ENCODE data around the gene HMX2. TPM values are rescaled to one million over a fixed set of nuclear protein-coding genes. Genes with fewer than 3 reads are reported as not detected.
"Not testable (repeated sequence)": the region's sequence is repeated elsewhere in the genome, so short reads cannot be mapped to it uniquely, and the experiment has no call there.

HMX2 gene
- total RNA-seq, 2 experiments from 2014 or later, result not detected

DNA sequence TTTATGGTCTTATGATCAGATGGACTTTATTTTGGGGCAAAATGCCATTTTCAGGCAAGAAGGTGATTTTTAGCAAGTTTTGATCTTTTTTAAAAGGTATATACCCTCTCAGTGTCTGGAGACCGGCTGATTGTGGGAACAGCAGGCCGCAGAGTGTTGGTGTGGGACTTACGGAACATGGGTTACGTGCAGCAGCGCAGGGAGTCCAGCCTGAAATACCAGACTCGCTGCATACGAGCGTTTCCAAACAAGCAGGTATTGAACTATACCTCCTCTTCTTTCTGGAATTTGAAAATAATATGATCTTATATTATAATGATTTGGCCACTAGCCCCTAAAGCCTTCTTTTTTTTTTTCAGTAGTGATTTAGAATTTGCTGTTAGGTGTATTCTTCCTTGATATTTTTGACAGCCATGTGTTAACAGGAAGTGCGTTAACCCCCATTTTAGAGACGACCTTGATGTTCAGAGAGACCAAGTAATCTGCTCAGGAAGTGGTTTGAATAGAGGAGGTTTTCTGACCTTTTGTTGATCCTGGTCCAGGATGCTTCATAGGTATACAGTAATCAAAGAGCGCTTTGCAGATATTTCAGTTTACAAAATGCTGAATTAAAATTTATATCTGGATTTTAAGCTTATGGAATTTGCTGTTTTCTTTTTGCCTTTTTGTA lies 12.5 kb downstream of the HMX2 start:
- ChIA-PET POLR2A (no interaction called here), CTCF (no interaction called here)
- peak; percentile 48 for DNase-seq
- Mint-ChIP-seq H3K36me3 (ENCODE audit: low read depth) (peaks cover 80% of the 10 kb centered on the region), H3K4me3 (peak overlapping the region; percentile 47), H3K4me1 (peaks cover 75% of the 10 kb centered on the region), H3K27me3 (no peaks in the 10 kb centered on the region), H3K27ac (peak overlapping the region; percentile 75), H3K9me3 (no peaks in the 10 kb centered on the region)

- ChIA-PET POLR2A (no interaction called here), CTCF (interaction anchor here (0.7 kb wide), 1 partner anchor 21 kb away, joined by 3 read pairs; no protein-coding TSS in a partner anchor)
- Mint-ChIP-seq H3K27ac (no peak overlapping the region), H3K9me3 (no peaks in the 10 kb centered on the region), H3K4me3 (no peak overlapping the region), H3K27me3 (no peaks in the 10 kb centered on the region), H3K36me3 (ENCODE audit: low read depth) (peaks cover 74% of the 10 kb centered on the region), H3K4me1 (peaks cover 38% of the 10 kb centered on the region)
- DNase-seq, result no peak
These were observed 16.4 kb downstream of the HMX2 start for GRCh38 chr10:123164319-123164718.

DNA sequence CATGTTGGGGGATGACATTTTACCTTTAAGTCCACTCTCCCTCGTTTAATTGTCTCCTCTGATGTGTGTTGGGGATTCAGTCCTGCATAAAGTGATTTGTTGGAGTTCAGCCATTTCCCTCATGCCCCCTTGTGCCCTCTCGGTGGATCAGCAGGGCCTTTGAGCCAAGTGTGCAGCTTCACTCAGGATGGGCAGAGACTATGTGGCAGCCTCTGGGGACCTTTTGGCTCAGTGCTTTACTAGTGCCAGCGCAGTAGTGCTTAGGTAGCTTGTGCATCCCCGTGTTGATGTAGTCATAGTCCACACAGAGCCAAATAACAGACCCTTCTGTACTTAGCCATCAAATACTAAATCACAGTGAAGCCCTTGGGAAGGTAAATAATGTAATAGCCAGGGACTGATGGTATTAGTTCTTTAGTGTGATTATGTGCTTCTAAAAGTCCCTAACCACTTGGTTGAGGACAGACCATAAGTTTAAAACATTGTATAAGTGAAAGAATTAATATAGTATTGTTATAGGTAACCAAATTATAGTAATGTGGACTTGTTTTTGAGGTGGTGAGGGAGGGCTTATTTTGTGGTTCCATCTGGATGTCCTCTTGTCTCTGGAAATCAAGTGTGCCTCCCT lies 17.6 kb downstream of the HMX2 start:
- Mint-ChIP-seq H3K4me1 (peaks cover 26% of the 10 kb centered on the region), H3K4me3 (no peak overlapping the region), H3K36me3 (ENCODE audit: low read depth) (peaks cover 74% of the 10 kb centered on the region), H3K27ac (no peak overlapping the region), H3K9me3 (no peaks in the 10 kb centered on the region), H3K27me3 (no peaks in the 10 kb centered on the region)
- ChIA-PET POLR2A (no interaction called here), CTCF (no interaction called here)
- DNase-seq, result no peak

DNA sequence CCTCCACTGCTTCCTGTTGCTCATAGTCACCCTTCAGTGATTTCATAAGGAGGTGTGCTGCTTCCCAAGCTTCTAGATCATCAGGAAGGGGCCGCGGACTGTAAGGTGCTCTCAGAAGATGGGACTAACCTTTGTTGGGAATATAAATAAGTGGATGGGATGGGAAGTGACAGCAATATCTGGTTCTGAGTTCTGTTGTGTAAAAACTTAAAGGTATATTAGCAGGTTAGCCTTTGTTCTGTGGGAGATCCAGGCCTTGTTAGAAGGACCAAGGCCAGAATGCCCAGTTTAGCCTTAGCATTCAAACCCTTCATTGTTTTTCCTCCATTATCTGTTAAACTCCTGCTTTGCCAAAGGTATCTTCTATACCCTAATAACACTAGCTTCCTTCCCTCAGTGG lies 18.7 kb downstream of the HMX2 start:
- POLR2A ChIA-PET, result no interaction called here
- H3K27me3 Mint-ChIP-seq, result no peaks in the 10 kb centered on the region
- H3K4me3 Mint-ChIP-seq, result no peak overlapping the region
- H3K9me3 Mint-ChIP-seq, result no peaks in the 10 kb centered on the region
- H3K27ac Mint-ChIP-seq, result no peak overlapping the region
- CTCF ChIA-PET, result interaction anchor here (0.5 kb wide), 1 partner anchor 1253 kb away, joined by 3 read pairs; no protein-coding TSS in a partner anchor
- peaks cover 75% of the 10 kb centered on the region for H3K36me3 Mint-ChIP-seq (ENCODE audit: low read depth)
- peaks cover 17% of the 10 kb centered on the region for H3K4me1 Mint-ChIP-seq
- DNase-seq, result no peak

GRCh38 chr10:123170961-123171360 lies 23.0 kb downstream of the HMX2 start:
- ChIA-PET CTCF (no interaction called here), POLR2A (interaction anchor here (0.7 kb wide), 1 partner anchor 62 kb away, joined by 3 read pairs; no protein-coding TSS in a partner anchor)
- H3K4me3 Mint-ChIP-seq, result no peak overlapping the region
- H3K27ac Mint-ChIP-seq, result no peak overlapping the region
- no peak for DNase-seq
- peaks cover 81% of the 10 kb centered on the region for H3K36me3 Mint-ChIP-seq (ENCODE audit: low read depth)
- H3K9me3 Mint-ChIP-seq, result no peaks in the 10 kb centered on the region
- H3K4me1 Mint-ChIP-seq, result peaks cover 2% of the 10 kb centered on the region
- no peaks in the 10 kb centered on the region for H3K27me3 Mint-ChIP-seq

GRCh38 chr10:123171616-123172015 lies 23.7 kb downstream of the HMX2 start:
- not testable (repeated sequence) for H3K4me3 Mint-ChIP-seq

GRCh38 chr10:123175389-123176387 lies 27.8 kb downstream of the HMX2 start:
- no peaks in the 10 kb centered on the region for H3K4me1 Mint-ChIP-seq
- ChIA-PET POLR2A (no interaction called here), CTCF (interaction anchor here (1.1 to 1.4 kb wide), 2 partner anchors 22 to 23 kb away, joined by 3 read pairs; partner anchors contain the start of gene BUB3)
- H3K27me3 Mint-ChIP-seq, result no peaks in the 10 kb centered on the region
- no peak overlapping the region for H3K4me3 Mint-ChIP-seq
- no peak for DNase-seq
- peaks cover 3% of the 10 kb centered on the region for H3K9me3 Mint-ChIP-seq
- peaks cover 74% of the 10 kb centered on the region for H3K36me3 Mint-ChIP-seq (ENCODE audit: low read depth)
- H3K27ac Mint-ChIP-seq, result no peak overlapping the region

More at GRCh38 chr10:123171616-123172015, 23.7 kb downstream of the HMX2 start:
- H3K27me3 Mint-ChIP-seq, POLR2A ChIA-PET, DNase-seq, H3K4me1 Mint-ChIP-seq, H3K9me3 Mint-ChIP-seq, CTCF ChIA-PET, H3K27ac Mint-ChIP-seq: not testable (repeated sequence)
- peaks cover 81% of the 10 kb centered on the region for H3K36me3 Mint-ChIP-seq (ENCODE audit: low read depth)

- POLR2A ChIA-PET, H3K27ac Mint-ChIP-seq, H3K9me3 Mint-ChIP-seq, H3K4me1 Mint-ChIP-seq, DNase-seq, CTCF ChIA-PET, H3K4me3 Mint-ChIP-seq, H3K27me3 Mint-ChIP-seq: not testable (repeated sequence)
- H3K36me3 Mint-ChIP-seq (ENCODE audit: low read depth), result peaks cover 56% of the 10 kb centered on the region
These were observed 30.5 kb downstream of the HMX2 start for GRCh38 chr10:123178390-123178789.

DNA sequence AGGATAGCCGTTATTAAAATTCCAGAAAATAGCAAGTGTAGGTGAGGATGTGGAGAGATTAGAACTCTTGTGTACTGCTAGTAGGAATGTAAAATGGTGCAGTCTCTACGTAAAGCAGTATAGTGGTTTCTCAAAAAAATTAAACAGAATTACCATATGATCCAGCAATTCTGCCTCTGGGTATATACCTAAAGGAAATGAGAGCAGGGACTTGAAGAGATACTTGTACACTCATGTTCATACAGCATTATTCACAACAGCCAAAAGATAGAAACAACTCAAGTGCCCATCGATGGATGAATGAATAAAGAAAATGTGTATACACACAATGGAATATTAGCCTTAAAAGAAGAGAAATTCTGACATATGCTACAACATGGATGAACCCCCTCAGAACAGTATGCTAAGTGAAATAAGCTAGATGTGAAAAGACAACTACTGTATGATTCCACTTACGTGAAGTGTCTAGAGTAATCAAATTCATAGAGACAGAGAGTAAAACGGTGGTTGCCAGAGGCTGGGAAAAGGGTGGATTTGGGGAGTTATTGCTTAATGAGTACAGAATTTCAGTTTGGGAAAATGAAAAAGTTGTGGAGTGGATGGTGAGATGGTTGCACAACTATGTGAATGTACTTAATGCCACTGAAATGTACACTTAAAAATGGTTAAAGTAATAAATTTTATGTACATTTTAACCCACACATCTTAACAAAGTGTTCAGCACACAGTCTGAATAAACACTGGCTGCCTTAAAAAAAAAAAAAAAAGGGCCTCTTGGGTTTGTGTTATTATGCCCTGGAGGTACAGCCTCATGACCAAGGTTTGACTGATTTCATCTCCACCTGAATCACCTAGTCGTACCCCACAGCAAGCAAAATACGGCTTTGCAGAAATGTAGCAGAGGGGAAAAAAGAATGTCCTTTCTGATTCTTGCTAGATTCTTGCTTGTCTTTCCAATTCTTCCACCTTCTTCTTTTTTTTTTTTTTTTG lies 32.5 kb downstream of the HMX2 start:
- peaks cover 59% of the 10 kb centered on the region for H3K36me3 Mint-ChIP-seq (ENCODE audit: low read depth)
- H3K27ac Mint-ChIP-seq, result no peak overlapping the region
- ChIA-PET CTCF (no interaction called here), POLR2A (no interaction called here)
- no peaks in the 10 kb centered on the region for H3K27me3 Mint-ChIP-seq
- peaks cover 17% of the 10 kb centered on the region for H3K9me3 Mint-ChIP-seq
- H3K4me1 Mint-ChIP-seq, result no peaks in the 10 kb centered on the region
- no peak for DNase-seq
- H3K4me3 Mint-ChIP-seq, result no peak overlapping the region

- CTCF ChIA-PET, result no interaction called here
- POLR2A ChIA-PET, result no interaction called here
- H3K27me3 Mint-ChIP-seq, result no peaks in the 10 kb centered on the region
- H3K27ac Mint-ChIP-seq, result no peak overlapping the region
- peaks cover 49% of the 10 kb centered on the region for H3K36me3 Mint-ChIP-seq (ENCODE audit: low read depth)
- H3K4me1 Mint-ChIP-seq, result no peaks in the 10 kb centered on the region
- no peak for DNase-seq
- H3K9me3 Mint-ChIP-seq, result peaks cover 18% of the 10 kb centered on the region
- no peak overlapping the region for H3K4me3 Mint-ChIP-seq
These were observed 35.8 kb downstream of the HMX2 start for GRCh38 chr10:123183724-123184123.

DNA sequence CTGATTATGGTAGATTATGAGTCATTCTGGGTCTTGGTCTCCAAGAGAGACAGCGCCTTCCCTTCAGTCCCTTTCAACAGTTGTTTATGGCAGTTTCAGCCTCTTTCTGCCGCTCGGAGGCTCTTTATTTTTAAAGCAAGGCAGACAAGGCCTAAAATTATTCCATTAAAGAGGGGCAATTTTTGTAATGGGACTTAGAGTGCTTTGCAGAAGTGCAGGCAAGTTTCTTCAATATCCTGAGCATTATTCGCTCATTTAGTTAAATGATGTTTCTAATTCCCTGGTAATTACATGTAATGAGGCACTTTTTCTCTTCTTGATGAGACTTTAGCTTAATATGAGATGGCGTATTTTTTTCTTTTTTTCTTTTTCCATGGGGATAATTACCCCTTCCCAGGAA lies 39.8 kb downstream of the HMX2 start:
- Mint-ChIP-seq H3K27ac (no peak overlapping the region), H3K27me3 (no peaks in the 10 kb centered on the region), H3K9me3 (peaks cover 18% of the 10 kb centered on the region), H3K4me1 (no peaks in the 10 kb centered on the region), H3K4me3 (no peak overlapping the region), H3K36me3 (ENCODE audit: low read depth) (peaks cover 43% of the 10 kb centered on the region)
- POLR2A ChIA-PET, result no interaction called here
- no peak for DNase-seq
- CTCF ChIA-PET, result no interaction called here

GRCh38 chr10:123191886-123192285 lies 44.0 kb downstream of the HMX2 start:
- DNase-seq, result no peak
- Mint-ChIP-seq H3K4me3 (no peak overlapping the region), H3K27me3 (no peaks in the 10 kb centered on the region), H3K9me3 (no peaks in the 10 kb centered on the region), H3K4me1 (no peaks in the 10 kb centered on the region), H3K36me3 (ENCODE audit: low read depth) (peaks cover 8% of the 10 kb centered on the region), H3K27ac (no peak overlapping the region)
- ChIA-PET POLR2A (no interaction called here), CTCF (no interaction called here)

Measured in activated CD4-positive, alpha-beta T cell treated with anti-CD3 and anti-CD28 coated beads, Interleukin-2, amount 10 ng/mL, durations not matched to agents 7 days and 5 days (primary cell).